Testis (tissue), 3 donors: ENCODE measurements around the gene TBC1D22A. TPM values are rescaled to one million over a fixed set of nuclear protein-coding genes. Genes with fewer than 3 reads are reported as not detected.

Experiments
- DNase-seq: peaks from one replicate; pipeline ENCODE4 v3.0.0-alpha.2; 2019
- H3K27ac ChIP-seq, 2 donors: fragments of 200-600 bp; sonication (generic); one replicate each; pipeline ENCODE4 v1.5.1; 2019
- H3K27me3 ChIP-seq: fragments of 200-600 bp; sonication (generic); one replicate; pipeline ENCODE4 v1.5.1; 2019
- H3K36me3 ChIP-seq: fragments of 200-600 bp; sonication (generic); one replicate; pipeline ENCODE4 v1.5.1; 2017; ENCODE audit warnings: low read depth; ENCODE audit errors: missing control alignments
- H3K4me1 ChIP-seq: fragments of 200-600 bp; sonication (generic); one replicate; pipeline ENCODE4 v1.5.1; 2019
- H3K4me3 ChIP-seq, 2 donors: fragments of 200-600 bp; sonication (generic); one replicate each; pipeline ENCODE4 v1.5.1; 2017 to 2019
- H3K9me3 ChIP-seq: fragments of 200-600 bp; sonication (generic); one replicate; pipeline ENCODE4 v1.5.1; 2017
- CTCF ChIP-seq, 3 experiments: fragments of 450-650 bp in 2 of 3; fragments of 200-600 bp in 1 of 3; sonication (generic) in 1 of 3; IDR thresholded peaks; one replicate each; pipeline ENCODE4 v1.5.1; 2016 to 2019; ENCODE audit warnings: antibody characterized with exemption in 3 of 3, mild to moderate bottlenecking in 2 of 3, moderate library complexity in 1 of 3
- POLR2A ChIP-seq: fragments of 450-650 bp; IDR thresholded peaks from one replicate; pipeline ENCODE4 v1.6.1; 2017; ENCODE audit warnings: antibody characterized with exemption, mild to moderate bottlenecking, moderate library complexity
- WGBS, 2 donors: methylation state at CpG; one replicate each; pipeline ENCODE4 v1.1.5; 2018; 5-methylcytosine and 5-hydroxymethylcytosine counted together
- intact Hi-C: fragments of 100-400 bp; cut with DNase I; formaldehyde crosslinking; loops from one replicate; pipeline ENCODE4 v1.15.1; 2023; ENCODE audit warnings: low total_unique reads
- polyA plus RNA-seq: library from polyadenylated mRNA; stranded (reverse); fragments of 350-450 nt; fragmentation: Illumina TruSeq; extraction: RNeasy Lipid Tissue Mini Kit (QIAGEN cat#74804); gene quantifications from one replicate; pipeline ENCODE4 v1.2.3, GENCODE V29; 2014; ENCODE audit warnings: low read depth, low replicate concordance; ENCODE audit not compliant: insufficient read depth
- total RNA-seq, 2 donors: library from RNA; depleted of rRNA; stranded (reverse); fragments of >200 nt; gene quantifications; one replicate each; pipeline ENCODE4 v1.2.3, GENCODE V29; 2016

Gene TBC1D22A
- total and polyA plus RNA-seq, 3 donors from 2014 or later, result 16.6 to 32.8 (median 28.5) TPM

GRCh38 chr22:46826438-46827135 lies 64.1 kb downstream of the TBC1D22A start:
- Histone ChIP-seq H3K27ac (no peak overlapping the region), H3K4me3 (no peak overlapping the region), H3K4me1 (peaks cover 12% of the 10 kb centered on the region), H3K36me3 (no peaks in the 10 kb centered on the region), H3K27me3 (no peaks in the 10 kb centered on the region), H3K9me3 (no peaks in the 10 kb centered on the region)
- no peak for DNase-seq
- 92 to 95% methylated on average over 15 of the region's 15 CpGs for WGBS, 2 donors
- intact Hi-C loops, result no loop called here
- TF ChIP-seq POLR2A, result no peak

GRCh38 chr22:46827136-46827780 lies 64.8 kb downstream of the TBC1D22A start:
- Histone ChIP-seq H3K4me3 (no peak overlapping the region), H3K4me1 (peaks cover 12% of the 10 kb centered on the region), H3K36me3 (no peaks in the 10 kb centered on the region), H3K27me3 (no peaks in the 10 kb centered on the region), H3K27ac (no peak overlapping the region), H3K9me3 (no peaks in the 10 kb centered on the region)
- intact Hi-C loops, result no loop called here
- no peak for DNase-seq
- TF ChIP-seq CTCF (IDR thresholded peaks at IDR 0.05) (no peak), POLR2A (no peak)
- WGBS, 2 donors, result 90 to 94% methylated on average over 25 of the region's 25 CpGs

- DNase-seq, result no peak
- intact Hi-C loops, result no loop called here
Measured at GRCh38 chr22:46827781-46828180, 65.3 kb downstream of the TBC1D22A start.

GRCh38 chr22:46828323-46828900 lies 66.0 kb downstream of the TBC1D22A start:
- TF ChIP-seq CTCF (IDR thresholded peaks at IDR 0.05), result no peak
- TF ChIP-seq POLR2A, result no peak
- Histone ChIP-seq H3K36me3 (no peaks in the 10 kb centered on the region), H3K4me3 (no peak overlapping the region), H3K27ac (no peak overlapping the region), H3K27me3 (no peaks in the 10 kb centered on the region), H3K9me3 (no peaks in the 10 kb centered on the region), H3K4me1 (peaks cover 12% of the 10 kb centered on the region)
- WGBS, 2 donors, result 94 to 98% methylated on average over 9 of the region's 9 CpGs
- intact Hi-C loops, result no loop called here
- no peak for DNase-seq

More at GRCh38 chr22:46827781-46828180, 65.3 kb downstream of the TBC1D22A start:
- no peaks in the 10 kb centered on the region for H3K36me3 ChIP-seq
- peaks cover 12% of the 10 kb centered on the region for H3K4me1 ChIP-seq
- WGBS, 2 donors, result 96% methylated on average over 12 of the region's 12 CpGs
- H3K9me3 ChIP-seq, result no peaks in the 10 kb centered on the region
- H3K27ac ChIP-seq, result no peak overlapping the region
- H3K27me3 ChIP-seq, result no peaks in the 10 kb centered on the region
- TF ChIP-seq POLR2A, result no peak
- no peak for TF ChIP-seq CTCF (IDR thresholded peaks at IDR 0.05)
- H3K4me3 ChIP-seq, result no peak overlapping the region

GRCh38 chr22:46829117-46829891 lies 66.9 kb downstream of the TBC1D22A start:
- intact Hi-C loops, result no loop called here
- H3K27ac ChIP-seq, result no peak overlapping the region
- H3K36me3 ChIP-seq, result no peaks in the 10 kb centered on the region
- no peak overlapping the region for H3K4me3 ChIP-seq
- H3K4me1 ChIP-seq, result peaks cover 12% of the 10 kb centered on the region
- H3K27me3 ChIP-seq, result no peaks in the 10 kb centered on the region
- DNase-seq, result no peak
- 60 to 61% methylated on average over 12 of the region's 12 CpGs for WGBS, 2 donors
- TF ChIP-seq POLR2A, result no peak
- TF ChIP-seq CTCF (IDR thresholded peaks at IDR 0.05), result no peak
- H3K9me3 ChIP-seq, result no peaks in the 10 kb centered on the region
